Skeletal muscle satellite cell (primary cell): ENCODE results near the gene CDC25C.

Experiments
- H3K27me3 ChIP-seq: 2 replicates; pipeline ENCODE4 v1.7.0; 2013; ENCODE audit warnings: low read length; ENCODE audit not compliant: control insufficient read depth, insufficient read depth
- H3K36me3 ChIP-seq: 2 replicates; pipeline ENCODE4 v1.7.0; 2013; ENCODE audit warnings: mild to moderate bottlenecking, control low read depth, low read length; ENCODE audit not compliant: insufficient read depth
- H3K4me1 ChIP-seq: 2 replicates; pipeline ENCODE4 v1.7.0; 2013; ENCODE audit warnings: low read length; ENCODE audit not compliant: control insufficient read depth, insufficient read depth
- H3K4me2 ChIP-seq: 2 replicates; pipeline ENCODE4 v1.7.0; 2013; ENCODE audit warnings: mild to moderate bottlenecking, low read length
- H3K4me3 ChIP-seq: 2 replicates; pipeline ENCODE4 v1.7.0; 2013; ENCODE audit warnings: low read length
- H3K9ac ChIP-seq: 2 replicates; pipeline ENCODE4 v1.7.0; 2013; ENCODE audit warnings: mild to moderate bottlenecking, low read depth, low read length, moderate library complexity
- H3K9me3 ChIP-seq: replicated peaks from 2 replicates; pipeline ENCODE4 v1.7.0; 2013; ENCODE audit warnings: mild to moderate bottlenecking, control low read depth, low read length

Gene CDC25C

DNA sequence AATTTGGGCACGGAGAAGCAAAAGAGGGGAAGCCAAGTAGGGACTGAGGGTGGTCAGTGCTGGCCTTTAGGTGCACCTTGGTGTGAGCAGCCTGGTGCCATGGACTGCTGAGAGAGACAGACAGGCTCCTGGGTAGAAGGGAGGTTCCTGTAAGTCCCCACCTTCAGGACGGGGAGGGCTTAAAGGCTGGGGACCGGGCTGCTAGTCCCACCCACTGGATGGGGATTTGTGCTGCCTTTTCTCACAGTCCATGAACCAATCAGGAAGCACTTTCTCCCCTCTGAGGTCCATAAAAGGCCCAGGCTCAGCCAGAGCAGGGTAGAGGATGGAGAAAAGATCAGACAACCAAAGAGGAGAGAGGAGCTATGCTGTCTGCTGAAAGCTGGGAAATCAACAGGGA is 15.2 kb downstream of the CDC25C start:
- Histone ChIP-seq H3K4me3 (no peak overlapping the region), H3K9me3 (no peaks in the 10 kb centered on the region), H3K27me3 (no peaks in the 10 kb centered on the region), H3K9ac (no peak overlapping the region), H3K36me3 (no peaks in the 10 kb centered on the region), H3K4me1 (no peaks in the 10 kb centered on the region), H3K4me2 (no peak overlapping the region)

DNA sequence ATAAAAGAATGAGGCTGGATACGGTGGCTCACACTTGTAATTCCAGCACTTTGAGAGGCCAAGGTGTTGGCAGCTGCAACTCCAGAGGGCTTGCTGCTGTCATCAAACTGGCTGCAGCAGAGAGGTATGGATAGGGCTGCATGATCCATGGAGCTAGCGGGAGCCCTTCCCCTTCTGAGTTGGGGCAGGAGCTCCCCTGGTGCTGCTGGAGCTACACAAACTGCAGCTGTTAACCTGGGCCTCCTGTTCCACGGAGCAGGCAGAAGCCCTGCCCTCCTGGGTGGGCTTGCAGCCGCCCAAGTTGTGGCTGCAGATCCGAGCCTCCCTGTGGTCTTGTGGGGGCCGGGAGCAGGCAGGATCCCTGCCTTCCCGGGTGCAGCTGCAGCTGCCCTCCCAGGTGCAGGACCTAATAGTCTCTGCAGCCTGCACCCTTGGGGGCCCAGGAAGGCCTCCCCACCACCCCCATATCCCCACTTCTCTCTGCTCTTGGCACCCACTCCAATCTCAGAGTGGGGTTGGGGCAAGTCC is 15.8 kb downstream of the CDC25C start:
- no peaks in the 10 kb centered on the region for H3K36me3 ChIP-seq
- no peaks in the 10 kb centered on the region for H3K9me3 ChIP-seq
- no peak overlapping the region for H3K4me3 ChIP-seq
- H3K4me1 ChIP-seq = no peaks in the 10 kb centered on the region
- H3K4me2 ChIP-seq = no peak overlapping the region
- H3K27me3 ChIP-seq = no peaks in the 10 kb centered on the region
- no peak overlapping the region for H3K9ac ChIP-seq

DNA sequence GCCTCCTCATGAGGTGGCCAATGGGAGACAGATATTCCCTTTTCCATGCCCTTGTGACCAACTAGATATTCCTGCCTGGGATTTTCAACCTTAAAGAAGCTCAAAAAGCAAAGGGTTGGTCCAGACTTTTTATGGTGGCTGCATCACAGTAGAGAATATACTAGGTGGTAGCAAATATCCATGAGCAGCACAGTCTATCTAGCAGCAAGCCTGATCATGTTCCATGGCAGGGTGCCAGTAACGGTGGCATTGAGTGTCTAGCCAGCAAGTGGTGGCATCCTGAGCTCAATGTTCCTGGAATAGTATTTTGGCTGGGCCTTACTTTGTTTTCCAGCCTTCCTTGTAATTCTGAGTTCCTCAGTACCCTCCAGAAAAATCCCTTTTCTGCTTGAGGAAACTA is 25.8 kb downstream of the CDC25C start:
- Histone ChIP-seq H3K36me3 (no peaks in the 10 kb centered on the region), H3K9ac (no peak overlapping the region), H3K4me1 (no peaks in the 10 kb centered on the region), H3K9me3 (no peaks in the 10 kb centered on the region), H3K27me3 (no peaks in the 10 kb centered on the region), H3K4me2 (no peak overlapping the region), H3K4me3 (no peak overlapping the region)

DNA sequence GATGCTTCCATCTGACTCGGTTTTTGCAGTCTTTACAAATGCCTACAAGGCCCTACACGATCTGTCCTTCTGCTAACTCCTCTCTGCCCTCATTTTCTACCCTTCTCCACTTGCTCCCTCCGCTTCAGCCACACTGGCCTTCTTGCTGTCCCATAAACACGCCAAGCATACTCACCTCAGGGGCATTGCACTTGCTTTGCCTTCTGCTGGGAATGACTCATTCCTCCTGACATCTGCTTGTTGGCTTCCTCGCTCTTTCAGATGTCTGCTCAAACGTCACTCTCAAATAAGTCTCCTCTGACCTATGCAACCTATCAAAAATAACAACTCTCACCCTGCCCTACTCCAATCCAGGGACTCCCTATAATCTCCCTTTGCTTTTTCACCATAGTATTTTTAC is 28.2 kb downstream of the CDC25C start:
- Histone ChIP-seq H3K9me3 (no peaks in the 10 kb centered on the region), H3K36me3 (no peaks in the 10 kb centered on the region), H3K4me1 (no peaks in the 10 kb centered on the region), H3K27me3 (no peaks in the 10 kb centered on the region), H3K4me2 (no peak overlapping the region), H3K4me3 (no peak overlapping the region), H3K9ac (no peak overlapping the region)

DNA sequence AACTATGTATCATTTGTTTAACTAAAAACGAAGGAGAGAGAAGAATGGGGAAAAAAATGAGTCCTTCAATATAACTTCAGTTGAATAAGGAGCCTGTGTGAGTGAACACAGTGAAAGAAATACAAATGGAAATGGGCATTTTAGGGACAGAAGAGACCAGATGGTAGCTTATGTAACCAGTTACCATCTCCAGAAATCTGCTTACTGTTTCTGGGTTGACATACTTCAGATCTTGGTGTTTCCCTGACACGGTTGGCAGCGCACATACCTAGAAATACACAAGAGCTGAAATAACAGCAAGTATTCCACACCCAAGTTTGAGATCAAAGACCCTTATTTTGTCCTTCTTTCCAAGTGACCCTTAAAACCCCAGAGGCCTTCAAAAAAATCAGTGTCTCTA is 42.3 kb downstream of the CDC25C start:
- H3K36me3 ChIP-seq = peaks cover 3% of the 10 kb centered on the region
- no peaks in the 10 kb centered on the region for H3K27me3 ChIP-seq
- no peaks in the 10 kb centered on the region for H3K4me1 ChIP-seq
- H3K4me3 ChIP-seq = no peak overlapping the region
- no peak overlapping the region for H3K9ac ChIP-seq
- no peak overlapping the region for H3K4me2 ChIP-seq
- H3K9me3 ChIP-seq = no peaks in the 10 kb centered on the region

DNA sequence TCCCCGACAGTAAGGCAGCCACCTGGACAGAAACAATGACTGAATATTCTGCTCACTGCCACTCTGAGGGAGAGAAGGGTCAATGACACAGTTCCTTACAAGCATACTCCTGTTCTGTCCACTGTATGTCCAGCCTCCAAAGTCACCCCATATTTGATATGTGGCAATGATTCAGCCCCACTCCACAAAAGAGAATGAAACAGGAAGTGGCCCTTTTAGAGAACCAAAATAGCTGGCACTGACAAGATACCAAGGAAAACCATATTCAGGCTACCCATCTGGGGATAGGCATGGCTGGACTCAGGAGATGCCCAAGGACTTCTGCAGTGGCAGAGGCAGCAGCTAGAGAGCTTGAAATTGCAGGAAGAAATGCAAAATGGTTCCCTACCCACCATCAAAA is 44.4 kb downstream of the CDC25C start:
- Histone ChIP-seq H3K4me2 (no peak overlapping the region), H3K9ac (no peak overlapping the region), H3K27me3 (no peaks in the 10 kb centered on the region), H3K4me1 (no peaks in the 10 kb centered on the region), H3K36me3 (peaks cover 3% of the 10 kb centered on the region), H3K4me3 (no peak overlapping the region), H3K9me3 (no peaks in the 10 kb centered on the region)

DNA sequence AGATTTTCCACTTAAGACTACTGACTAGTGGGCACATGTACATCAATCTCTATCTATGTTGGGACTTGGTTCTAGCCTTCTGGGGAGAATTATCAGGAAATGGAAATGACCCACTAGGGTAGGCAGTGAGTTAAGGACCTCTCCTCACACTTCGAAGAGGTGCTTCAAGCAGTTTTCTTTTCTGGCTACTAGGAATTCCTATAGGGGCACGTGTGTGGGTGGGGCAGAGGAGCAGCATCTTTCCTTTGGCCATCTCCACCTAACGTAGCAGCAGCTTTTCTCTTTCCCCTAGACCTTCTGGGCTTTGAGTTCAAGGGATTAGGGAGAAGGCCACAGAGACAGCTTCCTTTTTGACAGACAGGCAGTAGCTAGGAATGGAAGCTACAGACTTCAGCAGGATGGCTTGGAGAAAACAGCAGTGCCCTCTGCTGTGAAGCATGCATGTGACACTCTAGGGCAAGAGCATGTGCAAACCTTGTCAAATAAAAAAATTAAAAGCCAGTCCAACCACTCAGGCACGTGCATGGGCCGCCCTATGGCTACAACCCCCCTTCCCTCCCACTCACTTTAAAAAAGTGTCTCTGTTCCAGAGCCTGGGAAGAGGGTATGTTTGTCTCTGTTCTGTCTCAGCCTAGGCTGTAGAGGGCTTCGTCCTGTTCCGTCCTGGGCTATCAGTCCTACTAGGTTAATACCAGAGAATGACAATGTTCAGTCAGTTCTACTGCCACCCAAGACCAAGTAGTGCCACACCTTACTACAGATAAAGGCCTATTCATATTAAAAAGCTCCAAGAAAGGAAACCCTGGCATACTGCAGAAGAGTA is 48.5 kb downstream of the CDC25C start:
- H3K4me1 ChIP-seq = no peaks in the 10 kb centered on the region
- no peaks in the 10 kb centered on the region for H3K9me3 ChIP-seq
- H3K36me3 ChIP-seq = peaks cover 3% of the 10 kb centered on the region
- H3K9ac ChIP-seq = no peak overlapping the region
- H3K4me3 ChIP-seq = no peak overlapping the region
- H3K27me3 ChIP-seq = no peaks in the 10 kb centered on the region
- H3K4me2 ChIP-seq = no peak overlapping the region

DNA sequence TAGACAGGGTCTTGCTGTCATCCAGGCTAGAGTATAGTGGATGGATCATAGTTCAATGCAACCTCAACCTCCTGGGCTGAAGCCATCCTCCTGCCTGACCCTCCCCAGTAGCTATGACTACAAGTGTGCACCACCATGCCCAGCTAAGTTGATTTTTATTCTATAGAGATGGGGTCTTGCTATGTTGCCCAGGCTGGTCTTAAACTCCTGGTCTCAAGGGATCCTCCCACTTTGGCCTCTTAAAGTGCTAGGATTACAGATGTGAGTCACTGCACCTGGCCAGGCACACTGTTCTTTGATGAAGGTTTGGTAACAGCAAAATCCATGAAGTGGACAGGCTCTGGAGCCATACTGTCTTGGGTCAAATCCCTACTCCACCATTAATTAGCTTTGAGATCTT is 50.7 kb downstream of the CDC25C start:
- Histone ChIP-seq H3K4me2 (no peak overlapping the region), H3K9ac (no peak overlapping the region), H3K36me3 (peaks cover 3% of the 10 kb centered on the region), H3K4me3 (no peak overlapping the region), H3K27me3 (no peaks in the 10 kb centered on the region), H3K4me1 (no peaks in the 10 kb centered on the region), H3K9me3 (no peaks in the 10 kb centered on the region)

DNA sequence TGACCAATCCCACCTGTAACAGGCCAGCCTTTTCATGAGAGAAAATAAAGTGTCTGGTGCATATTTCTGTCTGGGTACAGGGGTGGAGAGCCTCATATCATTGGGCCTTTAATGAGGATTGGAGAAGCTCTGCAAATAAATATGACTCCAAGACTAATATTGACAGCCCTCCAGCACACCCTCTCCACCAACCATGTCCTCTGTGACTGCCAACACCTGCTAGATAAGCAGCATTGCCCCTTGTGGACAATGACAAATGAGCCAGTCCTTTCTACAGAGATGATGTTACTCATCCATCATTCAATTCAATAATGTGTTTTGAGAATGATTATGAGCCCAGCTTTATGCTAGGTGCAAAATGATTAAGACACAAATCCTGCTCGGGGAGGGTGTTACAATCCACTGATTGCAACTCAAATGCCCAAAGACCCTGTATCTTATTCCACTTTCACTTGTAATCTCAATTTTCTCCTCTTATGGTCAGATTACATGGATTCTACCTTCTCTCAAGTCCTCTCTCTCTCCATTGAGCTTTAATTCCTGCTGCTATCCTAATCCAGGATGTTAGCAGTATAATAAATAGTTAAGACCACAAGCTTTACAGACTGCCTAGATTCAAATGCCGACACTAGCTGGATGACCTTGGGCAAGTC is 55.1 kb downstream of the CDC25C start:
- Histone ChIP-seq H3K4me3 (no peak overlapping the region), H3K9ac (no peak overlapping the region), H3K4me2 (no peak overlapping the region), H3K4me1 (peaks cover 4% of the 10 kb centered on the region), H3K36me3 (no peaks in the 10 kb centered on the region), H3K9me3 (no peaks in the 10 kb centered on the region), H3K27me3 (peaks cover 23% of the 10 kb centered on the region)

DNA sequence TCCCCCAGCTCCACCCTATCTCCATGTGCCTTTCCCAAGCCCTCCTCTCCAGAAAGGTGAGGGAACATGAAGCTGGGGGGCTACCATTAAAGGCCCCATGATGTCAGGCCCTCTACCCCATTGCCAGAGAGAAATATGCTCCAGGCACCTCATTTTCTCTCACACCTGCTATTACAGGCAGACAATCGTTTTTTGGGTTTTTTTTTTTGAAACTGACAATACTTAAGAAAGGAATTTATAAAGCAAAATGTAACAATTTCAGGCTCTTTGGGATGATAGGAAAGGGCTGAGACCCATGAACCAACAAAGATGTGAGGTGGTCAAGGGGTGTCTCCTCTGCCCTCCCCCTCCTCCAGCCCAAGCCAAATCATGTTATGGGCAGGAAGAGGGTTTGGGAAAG is 55.7 kb downstream of the CDC25C start:
- Histone ChIP-seq H3K36me3 (no peaks in the 10 kb centered on the region), H3K9ac (no peak overlapping the region), H3K4me1 (peaks cover 4% of the 10 kb centered on the region), H3K9me3 (no peaks in the 10 kb centered on the region), H3K4me3 (no peak overlapping the region), H3K27me3 (peaks cover 23% of the 10 kb centered on the region), H3K4me2 (no peak overlapping the region)

DNA sequence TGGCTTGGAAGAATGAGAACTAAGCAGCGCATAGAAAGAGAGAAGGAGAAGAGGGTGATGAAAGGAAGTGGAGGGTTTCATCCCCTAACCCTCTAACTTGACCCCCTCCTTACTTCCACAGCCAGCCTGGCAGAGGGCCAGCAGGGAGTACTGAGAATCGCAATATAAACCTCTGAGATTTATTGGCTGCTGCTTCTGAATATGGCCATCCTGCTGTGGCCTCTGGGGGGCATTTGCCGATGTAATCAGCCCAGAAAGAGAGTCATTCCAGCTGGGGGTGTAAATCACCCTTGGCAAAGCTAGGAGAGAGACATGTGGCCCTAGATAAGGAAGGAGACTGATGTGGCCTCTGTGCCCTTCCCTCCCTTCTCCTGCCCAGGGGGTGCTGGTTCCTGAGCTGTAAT is 56.2 kb downstream of the CDC25C start:
- Histone ChIP-seq H3K9ac (no peak overlapping the region), H3K9me3 (no peaks in the 10 kb centered on the region), H3K36me3 (no peaks in the 10 kb centered on the region), H3K4me2 (no peak overlapping the region), H3K27me3 (peaks cover 23% of the 10 kb centered on the region), H3K4me3 (no peak overlapping the region), H3K4me1 (peaks cover 4% of the 10 kb centered on the region)
